H9 (cell line): ENCODE measurements around the gene SAA4. TPM values are rescaled to one million over a fixed set of nuclear protein-coding genes. Genes with fewer than 3 reads are reported as not detected.

ENCODE experiments used
- DNase-seq: peaks from one replicate; pipeline ENCODE4 v3.0.0-alpha.2; 2017
- H2AFZ ChIP-seq: one replicate; pipeline ENCODE4 v1.6.1; 2013; ENCODE audit warnings: mild to moderate bottlenecking, low read length, control low read depth, moderate library complexity
- H2AK5ac ChIP-seq: 2 replicates; pipeline ENCODE4 v1.6.1; 2013; ENCODE audit warnings: low read length, control low read depth, mixed read lengths; ENCODE audit not compliant: insufficient read length
- H2BK120ac ChIP-seq: one replicate; pipeline ENCODE4 v1.6.1; 2013; ENCODE audit warnings: low read depth, mild to moderate bottlenecking, low read length, control low read depth, inconsistent platforms; ENCODE audit not compliant: poor library complexity, severe bottlenecking
- H2BK12ac ChIP-seq: 2 replicates; pipeline ENCODE4 v1.6.1; 2013; ENCODE audit warnings: low read length, control low read depth, mixed read lengths, low read depth; ENCODE audit not compliant: insufficient read length
- H2BK15ac ChIP-seq: 2 replicates; pipeline ENCODE4 v1.6.1; 2013; ENCODE audit warnings: low read depth, low read length, control low read depth
- H2BK20ac ChIP-seq: one replicate; pipeline ENCODE4 v1.6.1; 2013; ENCODE audit warnings: low read depth, mild to moderate bottlenecking, low read length, control low read depth, inconsistent platforms; ENCODE audit not compliant: poor library complexity, severe bottlenecking
- H2BK5ac ChIP-seq: 2 replicates; pipeline ENCODE4 v1.6.1; 2013; ENCODE audit warnings: low read length, control low read depth, mixed read lengths; ENCODE audit not compliant: insufficient read length
- H3K14ac ChIP-seq: 2 replicates; pipeline ENCODE4 v1.6.1; 2013; ENCODE audit warnings: low read length, control low read depth; ENCODE audit not compliant: insufficient read depth
- H3K18ac ChIP-seq: 2 replicates; pipeline ENCODE4 v1.6.1; 2013; ENCODE audit warnings: low read depth, mild to moderate bottlenecking, mixed read lengths, low read length, control low read depth; ENCODE audit not compliant: insufficient read length
- H3K23ac ChIP-seq: 2 replicates; pipeline ENCODE4 v1.6.1; 2013; ENCODE audit warnings: low read length, control low read depth, mixed read lengths, low read depth; ENCODE audit not compliant: insufficient read length
- H3K23me2 ChIP-seq: 2 replicates; pipeline ENCODE4 v1.6.1; 2013; ENCODE audit warnings: low read depth, mild to moderate bottlenecking, mixed read lengths, low read length, control low read depth; ENCODE audit not compliant: insufficient read length, poor library complexity, severe bottlenecking
- H3K27ac ChIP-seq: 2 replicates; pipeline ENCODE4 v1.5.1; 2013; ENCODE audit warnings: low read length, control low read depth, mixed read lengths, low read depth; ENCODE audit not compliant: insufficient read length
- H3K27me3 ChIP-seq: 2 replicates; pipeline ENCODE4 v1.6.1; 2013; ENCODE audit warnings: low read length, control low read depth, inconsistent platforms; ENCODE audit not compliant: insufficient read depth
- H3K4ac ChIP-seq: 2 replicates; pipeline ENCODE4 v1.6.1; 2013; ENCODE audit warnings: low read depth, mild to moderate bottlenecking, control low read depth, inconsistent platforms, low read length, moderate library complexity
- H3K4me1 ChIP-seq: 2 replicates; pipeline ENCODE4 v1.6.1; 2013; ENCODE audit warnings: low read length, control low read depth, inconsistent platforms; ENCODE audit not compliant: insufficient read depth
- H3K4me2 ChIP-seq: 2 replicates; pipeline ENCODE4 v1.6.1; 2013; ENCODE audit warnings: low read length, control low read depth, mixed read lengths; ENCODE audit not compliant: insufficient read length, insufficient read depth
- H3K56ac ChIP-seq: 2 replicates; pipeline ENCODE4 v1.6.1; 2013; ENCODE audit warnings: low read depth, mild to moderate bottlenecking, mixed read lengths, low read length, control low read depth; ENCODE audit not compliant: insufficient read length
- H3K79me1 ChIP-seq: 2 replicates; pipeline ENCODE4 v1.6.1; 2013; ENCODE audit warnings: low read depth, mild to moderate bottlenecking, moderate library complexity, low read length, control low read depth, inconsistent platforms; ENCODE audit not compliant: insufficient read depth, poor library complexity, severe bottlenecking
- H3K79me2 ChIP-seq: 2 replicates; pipeline ENCODE4 v1.6.1; 2013; ENCODE audit warnings: low read length, control low read depth, inconsistent platforms; ENCODE audit not compliant: insufficient read depth
- H3K9ac ChIP-seq: 2 replicates; pipeline ENCODE4 v1.6.1; 2013; ENCODE audit warnings: low read length, control low read depth, mixed read lengths; ENCODE audit not compliant: insufficient read length; ENCODE audit errors: extremely low read depth
- H3K9me3 ChIP-seq: one replicate; pipeline ENCODE4 v1.6.1; 2013; ENCODE audit warnings: low read depth, low read length, inconsistent platforms; ENCODE audit not compliant: control insufficient read depth
- H3T11ph ChIP-seq: one replicate; pipeline ENCODE4 v1.6.1; 2013; ENCODE audit warnings: mild to moderate bottlenecking, low read length, control low read depth, inconsistent platforms
- H4K20me1 ChIP-seq: one replicate; pipeline ENCODE4 v1.6.1; 2013; ENCODE audit not compliant: control insufficient read depth, insufficient read length, insufficient read depth
- H4K5ac ChIP-seq: 2 replicates; pipeline ENCODE4 v1.6.1; 2013; ENCODE audit warnings: low read depth, mild to moderate bottlenecking, mixed read lengths, low read length, control low read depth; ENCODE audit not compliant: insufficient read length
- H4K8ac ChIP-seq: replicated peaks from 2 replicates; pipeline ENCODE4 v1.6.1; 2013; ENCODE audit warnings: low read length, control low read depth, mixed read lengths, low read depth; ENCODE audit not compliant: insufficient read length
- H4K91ac ChIP-seq: 2 replicates; pipeline ENCODE4 v1.6.1; 2013; ENCODE audit warnings: low read depth, mild to moderate bottlenecking, moderate library complexity, mixed read lengths, low read length, control low read depth; ENCODE audit not compliant: insufficient read length
- H3K27ac Mint-ChIP-seq, 3 experiments: 2 replicates in 2 of 3; 3 replicates in 1 of 3; pipeline ENCODE4 v1.8.0; 2020 to 2021; ENCODE audit warnings: mixed read lengths in 3 of 3, mild to moderate bottlenecking in 1 of 3, moderate library complexity in 1 of 3
- H3K27me3 Mint-ChIP-seq: 2 replicates; pipeline ENCODE4 v1.8.0; 2021; ENCODE audit warnings: low read depth, mild to moderate bottlenecking, moderate library complexity, mixed read lengths
- H3K36me3 Mint-ChIP-seq, 3 experiments: 2 replicates in 2 of 3; 3 replicates in 1 of 3; pipeline ENCODE4 v1.8.0; 2020 to 2021; ENCODE audit warnings: low read depth in 3 of 3, mixed read lengths in 3 of 3; ENCODE audit not compliant: insufficient read depth in 1 of 3
- H3K4me1 Mint-ChIP-seq, 2 experiments: 2 replicates each; pipeline ENCODE4 v1.8.0; 2020; ENCODE audit warnings: mixed read lengths in 2 of 2
- H3K4me3 Mint-ChIP-seq, 2 experiments: 2 replicates in 1 of 2; 3 replicates in 1 of 2; pipeline ENCODE4 v1.8.0; 2020 to 2021; ENCODE audit warnings: mild to moderate bottlenecking in 2 of 2, mixed read lengths in 2 of 2, moderate library complexity in 1 of 2
- H3K9me3 Mint-ChIP-seq, 2 experiments: 2 replicates in 1 of 2; 3 replicates in 1 of 2; pipeline ENCODE4 v1.8.0; 2020; ENCODE audit warnings: mild to moderate bottlenecking in 2 of 2, mixed read lengths in 2 of 2, moderate library complexity in 1 of 2
- total RNA-seq: library from RNA; stranded (reverse); gene quantifications from 2 replicates; pipeline ENCODE4 v1.2.1, GENCODE V29; 2021
- TF ChIP-seq, protein P1 (sequence below): fragments of 200-600 bp; sonication (generic); conservative IDR thresholded peaks from 3 replicates; pipeline ENCODE4 v1.8.0; 2021; ENCODE audit warnings: antibody characterized with exemption, mild to moderate bottlenecking

SAA4 gene
- total RNA-seq, 1 experiment from 2014 or later = not detected

DNA sequence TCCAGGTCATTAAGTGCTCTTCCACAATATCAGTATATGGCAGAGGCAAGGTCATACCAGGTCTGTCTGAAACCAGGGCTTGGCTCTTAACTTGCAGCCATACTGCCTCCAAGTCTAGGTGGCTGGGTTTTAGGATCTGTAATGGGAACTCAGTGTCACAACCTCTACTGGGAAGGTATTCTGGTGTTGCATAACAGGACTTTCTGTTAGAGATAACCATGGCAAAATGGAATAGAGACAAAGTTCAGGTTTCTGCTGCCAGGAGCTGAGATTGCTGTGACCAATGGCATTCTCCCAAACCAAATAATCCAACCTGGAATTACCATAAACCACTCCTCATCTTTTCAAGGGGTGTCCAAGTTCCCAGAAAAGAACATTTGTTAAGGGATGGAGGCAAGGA lies 22.7 kb upstream of the SAA4 start:
- H3K9me3 Mint-ChIP-seq = no peaks in the 10 kb centered on the region
- H3K9me3 ChIP-seq = no peaks in the 10 kb centered on the region

More for the DNA sequence above, 22.7 kb upstream of the SAA4 start:
- no peaks in the 10 kb centered on the region for H3K79me1 ChIP-seq
- H4K91ac ChIP-seq = no peak overlapping the region
- H2AK5ac ChIP-seq = no peak overlapping the region
- no peak overlapping the region for H3K4me3 Mint-ChIP-seq
- H2AFZ ChIP-seq = no peak overlapping the region
- no peaks in the 10 kb centered on the region for H3K23me2 ChIP-seq
- H3K4me1 Mint-ChIP-seq = no peaks in the 10 kb centered on the region; a peak in 1 of 4 replicates
- no peaks in the 10 kb centered on the region for H4K20me1 ChIP-seq
- H3K4me2 ChIP-seq = no peak overlapping the region
- no peak overlapping the region for H4K8ac ChIP-seq
- H3K56ac ChIP-seq = no peak overlapping the region
- H3K4ac ChIP-seq = no peak overlapping the region
- TF ChIP-seq, protein P1, sequence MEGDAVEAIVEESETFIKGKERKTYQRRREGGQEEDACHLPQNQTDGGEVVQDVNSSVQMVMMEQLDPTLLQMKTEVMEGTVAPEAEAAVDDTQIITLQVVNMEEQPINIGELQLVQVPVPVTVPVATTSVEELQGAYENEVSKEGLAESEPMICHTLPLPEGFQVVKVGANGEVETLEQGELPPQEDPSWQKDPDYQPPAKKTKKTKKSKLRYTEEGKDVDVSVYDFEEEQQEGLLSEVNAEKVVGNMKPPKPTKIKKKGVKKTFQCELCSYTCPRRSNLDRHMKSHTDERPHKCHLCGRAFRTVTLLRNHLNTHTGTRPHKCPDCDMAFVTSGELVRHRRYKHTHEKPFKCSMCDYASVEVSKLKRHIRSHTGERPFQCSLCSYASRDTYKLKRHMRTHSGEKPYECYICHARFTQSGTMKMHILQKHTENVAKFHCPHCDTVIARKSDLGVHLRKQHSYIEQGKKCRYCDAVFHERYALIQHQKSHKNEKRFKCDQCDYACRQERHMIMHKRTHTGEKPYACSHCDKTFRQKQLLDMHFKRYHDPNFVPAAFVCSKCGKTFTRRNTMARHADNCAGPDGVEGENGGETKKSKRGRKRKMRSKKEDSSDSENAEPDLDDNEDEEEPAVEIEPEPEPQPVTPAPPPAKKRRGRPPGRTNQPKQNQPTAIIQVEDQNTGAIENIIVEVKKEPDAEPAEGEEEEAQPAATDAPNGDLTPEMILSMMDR = no peak
- no peak overlapping the region for H2BK20ac ChIP-seq
- no peak overlapping the region for H3K9ac ChIP-seq
- H3K27ac ChIP-seq = no peak overlapping the region
- no peak overlapping the region for H3T11ph ChIP-seq
- no peaks in the 10 kb centered on the region for H3K4me1 ChIP-seq
- DNase-seq = no peak
- H3K27ac Mint-ChIP-seq = no peak overlapping the region
- H2BK12ac ChIP-seq = no peak overlapping the region
- no peak overlapping the region for H3K23ac ChIP-seq
- no peaks in the 10 kb centered on the region for H3K27me3 ChIP-seq
- H3K36me3 Mint-ChIP-seq = no peaks in the 10 kb centered on the region
- no peak overlapping the region for H2BK120ac ChIP-seq
- no peak overlapping the region for H3K14ac ChIP-seq
- H3K27me3 Mint-ChIP-seq = no peaks in the 10 kb centered on the region
- no peak overlapping the region for H3K18ac ChIP-seq
- H4K5ac ChIP-seq = no peak overlapping the region
- no peak overlapping the region for H2BK15ac ChIP-seq
- H3K79me2 ChIP-seq = no peaks in the 10 kb centered on the region
- H2BK5ac ChIP-seq = no peak overlapping the region
